ENCODE measurements around the gene MFSD11.
"Not testable (repeated sequence)": the region's sequence is repeated elsewhere in the genome, so short reads cannot be mapped to it uniquely, and the experiment has no call there.

MFSD11 gene

GRCh38 chr17:76737676-76738467 is at the start of gene MFSD11:
Gene MFSD11 (plus strand): TSS chr17:76738119. CDS start chr17:76738353, 234 bp downstream.
- peak; percentile 64 to 84 for DNase-seq (ENCODE audit: low read depth in 2 of 2, low spot score in 1 of 2)

- no peak for DNase-seq (ENCODE audit: low read depth in 2 of 2, low spot score in 1 of 2)
Observed at GRCh38 chr17:76688165-76688622, 49.7 kb upstream of the MFSD11 start.

GRCh38 chr17:76689859-76690258 is 48.1 kb upstream of the MFSD11 start:
- DNase-seq (ENCODE audit: low read depth in 2 of 2, low spot score in 1 of 2): no peak

GRCh38 chr17:76690596-76691280 is 47.2 kb upstream of the MFSD11 start:
- no peak for DNase-seq (ENCODE audit: low read depth in 2 of 2, low spot score in 1 of 2)

GRCh38 chr17:76691379-76692191 is 46.3 kb upstream of the MFSD11 start:
- no peak for DNase-seq (ENCODE audit: low read depth in 2 of 2, low spot score in 1 of 2)

GRCh38 chr17:76695059-76695831 is 42.7 kb upstream of the MFSD11 start:
- no peak for DNase-seq (ENCODE audit: low read depth in 2 of 2, low spot score in 1 of 2)

GRCh38 chr17:76696763-76697701 is 40.9 kb upstream of the MFSD11 start:
- no peak for DNase-seq (ENCODE audit: low read depth in 2 of 2, low spot score in 1 of 2)

GRCh38 chr17:76697702-76698465 is 40.0 kb upstream of the MFSD11 start:
- DNase-seq (ENCODE audit: low read depth in 2 of 2, low spot score in 1 of 2): no peak

- DNase-seq (ENCODE audit: low read depth in 2 of 2, low spot score in 1 of 2): not testable (repeated sequence)
Observed at GRCh38 chr17:76698466-76698977, 39.4 kb upstream of the MFSD11 start.

GRCh38 chr17:76700270-76700616 is 37.7 kb upstream of the MFSD11 start:
- no peak for DNase-seq (ENCODE audit: low read depth in 2 of 2, low spot score in 1 of 2)

GRCh38 chr17:76700617-76701470 is 37.1 kb upstream of the MFSD11 start:
- no peak for DNase-seq (ENCODE audit: low read depth in 2 of 2, low spot score in 1 of 2)

GRCh38 chr17:76701471-76701967 is 36.4 kb upstream of the MFSD11 start:
- no peak for DNase-seq (ENCODE audit: low read depth in 2 of 2, low spot score in 1 of 2)

GRCh38 chr17:76702076-76702475 is 35.8 kb upstream of the MFSD11 start:
- no peak for DNase-seq (ENCODE audit: low read depth in 2 of 2, low spot score in 1 of 2)

GRCh38 chr17:76702941-76703637 is 34.8 kb upstream of the MFSD11 start:
- DNase-seq (ENCODE audit: low read depth in 2 of 2, low spot score in 1 of 2): no peak

- DNase-seq (ENCODE audit: low read depth in 2 of 2, low spot score in 1 of 2): no peak
Observed at GRCh38 chr17:76704805-76705204, 33.1 kb upstream of the MFSD11 start.

- DNase-seq (ENCODE audit: low read depth in 2 of 2, low spot score in 1 of 2): no peak
Observed at GRCh38 chr17:76706817-76707216, 31.1 kb upstream of the MFSD11 start.
